ENCODE data around the gene DENND1C. TPM values are rescaled to one million over a fixed set of nuclear protein-coding genes. Genes with fewer than 3 reads are reported as not detected.

Gene DENND1C
- total and polyA plus RNA-seq, 9 of the 15 experiments (the other 6 are each of a cell fraction or from before 2014, with no cell fraction given) = 0.03 to 1.2 (median 0.32) TPM; not detected in 1

GRCh38 chr19:6530386-6531162 is 49.0 kb upstream of the DENND1C start, which contains the start of gene TNFSF9 (continued):
- no peak for TF ChIP-seq E2F4 (CRISPR knock-in tag; IDR thresholded peaks at IDR 0.05; ENCODE audit: low read depth)
- no peak for TF ChIP-seq ZNF707 (CRISPR knock-in tag; conservative IDR thresholded peaks at IDR 0.05)
- no peak for TF ChIP-seq TCF7 (IDR thresholded peaks at IDR 0.05; ENCODE audit: borderline replicate concordance)
- TF ChIP-seq MCM2 (IDR thresholded peaks at IDR 0.05; ENCODE audit: low read depth) = no peak
- no peak for TF ChIP-seq IRF1 (CRISPR knock-in tag; IDR thresholded peaks at IDR 0.05; ENCODE audit: borderline replicate concordance)
- no peak for TF ChIP-seq NCOA2 (IDR thresholded peaks at IDR 0.05; ENCODE audit: partially characterized antibody in 2 of 2)
- TF ChIP-seq ZNF24 (IDR thresholded peaks at IDR 0.05) = no peak
- TF ChIP-seq PKNOX1 (IDR thresholded peaks at IDR 0.05) = peak; percentile 47; the same call in 1 of the 2 replicates
- TF ChIP-seq GABPA (tag; conservative IDR thresholded peaks at IDR 0.05; ENCODE audit: low read depth) = peak; percentile 92
- no peak for TF ChIP-seq PATZ1 (CRISPR knock-in tag; IDR thresholded peaks at IDR 0.05; ENCODE audit: borderline replicate concordance)
- TF ChIP-seq PHF20 (IDR thresholded peaks at IDR 0.05; ENCODE audit: partially characterized antibody) = no peak
- TF ChIP-seq RAD21 (CRISPR knock-in tag; conservative IDR thresholded peaks at IDR 0.05 in 1 of 2, IDR thresholded peaks at IDR 0.05 in 1 of 2) = no peak
- TF ChIP-seq KLF13 (tag; IDR thresholded peaks at IDR 0.05; ENCODE audit: borderline replicate concordance, low read depth) = no peak
- no peak for TF ChIP-seq ZNF644 (tag; IDR thresholded peaks at IDR 0.05; ENCODE audit: low read depth)
- no peak for TF ChIP-seq ZNF780A (CRISPR knock-in tag; IDR thresholded peaks at IDR 0.05)
- no peak for TF ChIP-seq SFPQ (IDR thresholded peaks at IDR 0.05; ENCODE audit: low read depth, low read length)
- TF ChIP-seq ZNF583 (CRISPR knock-in tag; IDR thresholded peaks at IDR 0.05) = no peak
- peak; percentile 92 for TF ChIP-seq ETV1 (tag; conservative IDR thresholded peaks at IDR 0.05; ENCODE audit: low read depth)
- TF ChIP-seq ZKSCAN1 (IDR thresholded peaks at IDR 0.05; ENCODE audit: low read depth, low read length) = peak; percentile 46; the same call in 1 of the 2 replicates
- TF ChIP-seq NR4A1 (CRISPR knock-in tag; IDR thresholded peaks at IDR 0.05) = no peak
- TF ChIP-seq NR4A1 (tag; IDR thresholded peaks at IDR 0.05) = no peak

Data from K562 (cell line).